ENCODE data around the gene POMT1.

The POMT1 gene

GRCh38 chr9:131505012-131505411 lies 2.3 kb downstream of the POMT1 start:
- Histone ChIP-seq H3K9me3 (replicated peaks in 1 of 2; ENCODE audit: control insufficient read depth in 2 of 2, insufficient read depth in 1 of 2, low read depth in 1 of 2, low read length in 2 of 2) (no peaks in the 10 kb centered on the region), H3K79me1 (ENCODE audit: low read depth, low read length) (no peaks in the 10 kb centered on the region), H2BK12ac (ENCODE audit: low read length) (no peak overlapping the region), H3K18ac (ENCODE audit: low read length) (no peak overlapping the region), H2BK120ac (ENCODE audit: low read depth, low read length) (no peak overlapping the region), H3K9ac (ENCODE audit: low read depth, low read length, poor library complexity) (no peak overlapping the region), H4K8ac (ENCODE audit: low read depth, low read length) (no peak overlapping the region), H2AFZ (ENCODE audit: low read length) (no peak overlapping the region), H3K27ac (replicated peaks; ENCODE audit: low read length) (no peak overlapping the region), H3K23ac (ENCODE audit: low read depth, low read length, poor library complexity) (no peak overlapping the region), H2BK15ac (ENCODE audit: low read length) (no peak overlapping the region), H3K14ac (ENCODE audit: low read length) (no peak overlapping the region), H3K36me3 (replicated peaks in 1 of 2; ENCODE audit: control insufficient read depth in 2 of 2, insufficient read depth in 2 of 2, low read length in 2 of 2) (peaks cover 10 to 48% of the 10 kb centered on the region in 2 donors), H4K91ac (ENCODE audit: low read depth, low read length, poor library complexity) (no peak overlapping the region), H2BK5ac (ENCODE audit: low read length) (no peak overlapping the region), H3K4me2 (ENCODE audit: insufficient read depth, low read length, poor library complexity, severe bottlenecking) (no peak overlapping the region), H3K27me3 (ENCODE audit: control insufficient read depth in 3 of 3, insufficient read depth in 3 of 3, low read depth in 1 of 3, low read length in 3 of 3) (peaks cover 0 to 3% (median 0%) of the 10 kb centered on the region in 3 experiments), H3K4ac (ENCODE audit: low read length) (no peak overlapping the region), H3K4me1 (ENCODE audit: control insufficient read depth in 2 of 2, insufficient read depth in 1 of 2, low read depth in 1 of 2, low read length in 2 of 2) (peaks cover 0 to 10% of the 10 kb centered on the region in 2 donors), H2AK5ac (ENCODE audit: low read depth, low read length) (no peak overlapping the region), H3K4me3 (ENCODE audit: low read length in 2 of 2) (no peak overlapping the region)
- DNase-seq (ENCODE audit: low spot score) = no peak
- WGBS, 2 donors (ENCODE audit: extremely low coverage in 2 of 2, insufficient read length in 2 of 2, insufficient replicate concordance in 1 of 2) = no CpG with 5 or more reads among the region's 8 CpGs

GRCh38 chr9:131511416-131511815 lies 8.7 kb downstream of the POMT1 start:
- Histone ChIP-seq H4K91ac (ENCODE audit: low read depth, low read length, poor library complexity) (no peak overlapping the region), H3K9ac (ENCODE audit: low read depth, low read length, poor library complexity) (no peak overlapping the region), H2BK120ac (ENCODE audit: low read depth, low read length) (no peak overlapping the region), H3K23ac (ENCODE audit: low read depth, low read length, poor library complexity) (no peak overlapping the region), H2AK5ac (ENCODE audit: low read depth, low read length) (no peak overlapping the region), H3K27ac (replicated peaks; ENCODE audit: low read length) (no peak overlapping the region), H3K9me3 (replicated peaks in 1 of 2; ENCODE audit: control insufficient read depth in 2 of 2, insufficient read depth in 1 of 2, low read depth in 1 of 2, low read length in 2 of 2) (peaks cover 3% of the 10 kb centered on the region in 2 donors), H2BK15ac (ENCODE audit: low read length) (no peak overlapping the region), H3K14ac (ENCODE audit: low read length) (no peak overlapping the region), H4K8ac (ENCODE audit: low read depth, low read length) (no peak overlapping the region), H3K4ac (ENCODE audit: low read length) (no peak overlapping the region), H3K4me3 (ENCODE audit: low read length in 2 of 2) (no peak overlapping the region), H3K27me3 (ENCODE audit: control insufficient read depth in 3 of 3, insufficient read depth in 3 of 3, low read depth in 1 of 3, low read length in 3 of 3) (no peaks in the 10 kb centered on the region), H3K36me3 (replicated peaks in 1 of 2; ENCODE audit: control insufficient read depth in 2 of 2, insufficient read depth in 2 of 2, low read length in 2 of 2) (peaks cover 52 to 88% of the 10 kb centered on the region in 2 donors), H2BK5ac (ENCODE audit: low read length) (no peak overlapping the region), H3K79me1 (ENCODE audit: low read depth, low read length) (no peaks in the 10 kb centered on the region), H3K4me1 (ENCODE audit: control insufficient read depth in 2 of 2, insufficient read depth in 1 of 2, low read depth in 1 of 2, low read length in 2 of 2) (no peaks in the 10 kb centered on the region), H3K18ac (ENCODE audit: low read length) (no peak overlapping the region), H3K4me2 (ENCODE audit: insufficient read depth, low read length, poor library complexity, severe bottlenecking) (no peak overlapping the region), H2AFZ (ENCODE audit: low read length) (no peak overlapping the region), H2BK12ac (ENCODE audit: low read length) (no peak overlapping the region)
- WGBS, 2 donors (ENCODE audit: extremely low coverage in 2 of 2, insufficient read length in 2 of 2, insufficient replicate concordance in 1 of 2) = no CpG with 5 or more reads among the region's 7 CpGs
- no peak for DNase-seq (ENCODE audit: low spot score)

GRCh38 chr9:131511880-131512279 lies 9.2 kb downstream of the POMT1 start:
- no peak overlapping the region for H3K23ac ChIP-seq (ENCODE audit: low read depth, low read length, poor library complexity)
- no CpG with 5 or more reads among the region's 6 CpGs for WGBS, 2 donors (ENCODE audit: extremely low coverage in 2 of 2, insufficient read length in 2 of 2, insufficient replicate concordance in 1 of 2)
- peaks cover 3% of the 10 kb centered on the region in 2 donors for H3K9me3 ChIP-seq (replicated peaks in 1 of 2; ENCODE audit: control insufficient read depth in 2 of 2, insufficient read depth in 1 of 2, low read depth in 1 of 2, low read length in 2 of 2)
- H4K8ac ChIP-seq (ENCODE audit: low read depth, low read length) = no peak overlapping the region
- no peak overlapping the region for H2BK120ac ChIP-seq (ENCODE audit: low read depth, low read length)
- H3K4ac ChIP-seq (ENCODE audit: low read length) = no peak overlapping the region
- H3K18ac ChIP-seq (ENCODE audit: low read length) = no peak overlapping the region
- no peak overlapping the region for H3K4me2 ChIP-seq (ENCODE audit: insufficient read depth, low read length, poor library complexity, severe bottlenecking)
- H3K4me3 ChIP-seq (ENCODE audit: low read length in 2 of 2) = no peak overlapping the region
- no peak overlapping the region for H2AK5ac ChIP-seq (ENCODE audit: low read depth, low read length)
- peaks cover 56 to 89% of the 10 kb centered on the region in 2 donors for H3K36me3 ChIP-seq (replicated peaks in 1 of 2; ENCODE audit: control insufficient read depth in 2 of 2, insufficient read depth in 2 of 2, low read length in 2 of 2)
- no peaks in the 10 kb centered on the region for H3K27me3 ChIP-seq (ENCODE audit: control insufficient read depth in 3 of 3, insufficient read depth in 3 of 3, low read depth in 1 of 3, low read length in 3 of 3)
- H3K27ac ChIP-seq (replicated peaks; ENCODE audit: low read length) = no peak overlapping the region
- H2BK5ac ChIP-seq (ENCODE audit: low read length) = no peak overlapping the region
- H2BK12ac ChIP-seq (ENCODE audit: low read length) = no peak overlapping the region
- DNase-seq (ENCODE audit: low spot score) = no peak
- H2AFZ ChIP-seq (ENCODE audit: low read length) = no peak overlapping the region
- H3K4me1 ChIP-seq (ENCODE audit: control insufficient read depth in 2 of 2, insufficient read depth in 1 of 2, low read depth in 1 of 2, low read length in 2 of 2) = no peaks in the 10 kb centered on the region
- H4K91ac ChIP-seq (ENCODE audit: low read depth, low read length, poor library complexity) = no peak overlapping the region
- no peak overlapping the region for H2BK15ac ChIP-seq (ENCODE audit: low read length)
- no peaks in the 10 kb centered on the region for H3K79me1 ChIP-seq (ENCODE audit: low read depth, low read length)
- no peak overlapping the region for H3K14ac ChIP-seq (ENCODE audit: low read length)
- H3K9ac ChIP-seq (ENCODE audit: low read depth, low read length, poor library complexity) = no peak overlapping the region

GRCh38 chr9:131513177-131513576 lies 10.5 kb downstream of the POMT1 start:
- Histone ChIP-seq H3K4me1 (ENCODE audit: control insufficient read depth in 2 of 2, insufficient read depth in 1 of 2, low read depth in 1 of 2, low read length in 2 of 2) (no peaks in the 10 kb centered on the region), H4K8ac (ENCODE audit: low read depth, low read length) (no peak overlapping the region), H3K27ac (replicated peaks; ENCODE audit: low read length) (no peak overlapping the region), H3K14ac (ENCODE audit: low read length) (no peak overlapping the region), H3K23ac (ENCODE audit: low read depth, low read length, poor library complexity) (no peak overlapping the region), H2AFZ (ENCODE audit: low read length) (no peak overlapping the region), H3K4me3 (ENCODE audit: low read length in 2 of 2) (no peak overlapping the region), H2BK120ac (ENCODE audit: low read depth, low read length) (no peak overlapping the region), H2BK5ac (ENCODE audit: low read length) (no peak overlapping the region), H4K91ac (ENCODE audit: low read depth, low read length, poor library complexity) (no peak overlapping the region), H3K18ac (ENCODE audit: low read length) (no peak overlapping the region), H2BK12ac (ENCODE audit: low read length) (no peak overlapping the region), H3K79me1 (ENCODE audit: low read depth, low read length) (no peaks in the 10 kb centered on the region), H2AK5ac (ENCODE audit: low read depth, low read length) (no peak overlapping the region), H3K4ac (ENCODE audit: low read length) (no peak overlapping the region), H3K36me3 (replicated peaks in 1 of 2; ENCODE audit: control insufficient read depth in 2 of 2, insufficient read depth in 2 of 2, low read length in 2 of 2) (peaks cover 60 to 93% of the 10 kb centered on the region in 2 donors), H3K27me3 (ENCODE audit: control insufficient read depth in 3 of 3, insufficient read depth in 3 of 3, low read depth in 1 of 3, low read length in 3 of 3) (no peaks in the 10 kb centered on the region), H3K9me3 (replicated peaks in 1 of 2; ENCODE audit: control insufficient read depth in 2 of 2, insufficient read depth in 1 of 2, low read depth in 1 of 2, low read length in 2 of 2) (peaks cover 3% of the 10 kb centered on the region in 2 donors), H2BK15ac (ENCODE audit: low read length) (no peak overlapping the region), H3K9ac (ENCODE audit: low read depth, low read length, poor library complexity) (no peak overlapping the region), H3K4me2 (ENCODE audit: insufficient read depth, low read length, poor library complexity, severe bottlenecking) (no peak overlapping the region)
- no peak for DNase-seq (ENCODE audit: low spot score)
- WGBS, 2 donors (ENCODE audit: extremely low coverage in 2 of 2, insufficient read length in 2 of 2, insufficient replicate concordance in 1 of 2) = no CpG with 5 or more reads among the region's 15 CpGs

Measured in neuronal stem cell (in vitro differentiated cells).